COLO668 (cell line): ENCODE measurements around the gene DENND1A.

Source experiments
- DNase-seq: peaks from one replicate; lab custom pipeline; 2025; ENCODE audit not compliant: unreplicated experiment; lab: John Stamatoyannopoulos, UW

Gene DENND1A

GRCh38 chr9:123597048-123597447, 332.9 kb downstream of the DENND1A start:
- no peak for DNase-seq

- no peak for DNase-seq
Observed at GRCh38 chr9:123591283-123591682, 338.6 kb downstream of the DENND1A start.

DNA sequence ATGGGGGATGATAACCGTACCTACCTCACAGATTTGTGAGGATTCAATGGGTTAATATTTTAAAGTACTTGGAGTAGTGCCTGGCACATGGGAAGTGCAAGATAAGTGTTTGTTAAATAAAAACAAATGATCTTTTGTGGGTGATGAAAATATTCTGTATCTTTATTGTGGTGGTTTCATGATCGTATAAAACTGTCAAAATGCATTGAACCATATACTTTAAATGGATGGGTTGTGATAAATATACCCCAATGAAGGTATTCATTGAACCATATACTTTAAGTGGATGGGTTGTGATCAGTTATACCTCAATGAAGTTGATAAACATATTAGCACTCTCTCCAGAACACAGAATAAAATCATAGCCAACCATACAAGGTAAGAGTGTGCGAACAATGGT, 339.4 kb downstream of the DENND1A start:
- no peak for DNase-seq

- no peak for DNase-seq
Observed at GRCh38 chr9:123589361-123590239, 340.3 kb downstream of the DENND1A start.

GRCh38 chr9:123586275-123586674, 343.7 kb downstream of the DENND1A start:
- peak; percentile 51 for DNase-seq

GRCh38 chr9:123584202-123585176, 345.4 kb downstream of the DENND1A start:
- DNase-seq = no peak

- no peak for DNase-seq
Observed at GRCh38 chr9:123583646-123584045, 346.3 kb downstream of the DENND1A start.

GRCh38 chr9:123571240-123571639, 358.7 kb downstream of the DENND1A start:
- DNase-seq = no peak

DNA sequence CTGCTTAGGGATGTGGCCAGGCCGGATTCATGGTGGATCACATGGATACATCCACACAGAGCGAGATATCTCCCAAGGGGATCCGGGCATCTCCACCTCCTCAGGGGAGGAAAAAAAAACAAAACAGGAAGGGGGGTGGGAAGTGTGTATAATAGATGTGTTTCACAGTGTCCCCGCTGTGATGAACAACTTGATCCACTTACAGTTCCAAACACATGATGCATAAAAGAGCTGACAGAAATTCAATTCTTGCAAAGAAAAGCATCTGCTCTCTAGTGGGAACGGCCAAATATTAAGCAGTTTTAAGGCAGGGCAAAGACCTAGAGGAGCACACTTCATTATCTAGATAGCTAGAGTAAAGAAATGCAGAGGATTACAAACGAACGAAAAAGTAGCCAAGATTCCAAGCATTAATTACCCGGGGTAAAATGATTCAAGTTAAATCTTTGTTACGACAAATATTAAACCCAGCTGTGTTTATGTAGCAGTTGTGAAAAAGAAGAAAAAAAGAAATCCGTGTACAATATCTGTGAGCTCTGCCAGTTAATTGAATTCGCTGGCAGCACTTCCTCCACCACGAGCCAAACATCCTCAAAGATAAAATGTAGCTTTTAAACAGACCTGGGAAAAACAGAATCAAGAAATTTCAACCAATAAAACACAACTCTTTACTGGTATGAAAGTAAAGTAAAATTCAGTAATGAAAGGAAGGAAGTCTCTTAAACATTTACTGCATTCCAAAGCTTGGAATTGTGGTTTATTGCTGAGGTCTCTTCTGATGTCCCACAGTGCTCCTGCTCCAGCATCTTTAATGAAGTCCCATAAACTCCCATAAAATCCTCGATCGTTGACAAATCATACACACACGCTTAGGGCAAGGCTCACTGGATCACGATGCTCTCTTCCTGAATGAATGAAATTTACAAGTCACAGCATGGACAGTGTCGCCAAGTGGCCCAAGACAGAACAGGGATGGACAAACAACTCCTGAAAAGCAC, 360.9 kb downstream of the DENND1A start:
- no peak for DNase-seq

- DNase-seq = no peak
Observed at GRCh38 chr9:123567013-123567412, 362.9 kb downstream of the DENND1A start.

DNA sequence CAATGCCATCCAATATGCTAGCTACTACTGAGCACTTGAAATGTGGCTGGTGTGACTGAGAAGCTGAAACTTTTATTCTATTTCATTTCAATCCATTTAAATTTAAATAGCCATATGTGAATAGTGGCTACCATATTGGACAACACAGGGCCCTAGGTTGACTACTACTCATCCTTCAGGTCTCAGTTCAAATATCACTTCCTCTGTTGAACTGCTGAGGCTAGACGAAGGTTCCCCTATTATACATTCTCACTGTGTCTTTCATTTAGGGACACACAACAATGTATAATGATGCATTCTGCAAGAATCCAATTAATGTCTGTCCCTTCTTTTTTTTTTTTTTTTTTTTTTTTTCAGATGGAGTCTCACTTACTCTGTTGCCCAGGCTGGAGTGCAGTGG, 365.3 kb downstream of the DENND1A start:
- DNase-seq = no peak

DNA sequence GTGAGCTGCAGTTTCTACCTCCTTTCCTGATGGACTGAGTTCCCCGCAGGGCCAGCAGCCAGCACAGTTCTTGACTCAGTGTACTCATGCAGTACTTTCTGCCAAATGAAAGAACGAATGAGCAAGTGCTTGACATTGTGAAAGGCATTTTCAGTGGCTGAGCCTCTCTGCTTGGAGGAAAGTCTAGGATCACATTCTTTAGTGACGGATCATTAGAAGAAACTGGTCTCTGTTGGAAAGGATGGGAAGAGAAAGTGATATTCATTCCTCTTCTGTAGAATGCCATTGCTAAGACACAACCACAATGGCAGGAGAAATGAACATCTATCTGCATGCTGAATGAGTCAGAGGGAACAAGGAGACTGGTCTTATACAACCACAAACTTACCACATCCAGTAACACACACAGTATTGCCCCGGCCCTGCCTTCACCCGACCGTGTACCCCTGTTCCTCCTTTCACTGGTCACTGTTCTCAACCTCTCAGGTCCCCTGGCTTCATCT, 367.0 kb downstream of the DENND1A start:
- no peak for DNase-seq

DNA sequence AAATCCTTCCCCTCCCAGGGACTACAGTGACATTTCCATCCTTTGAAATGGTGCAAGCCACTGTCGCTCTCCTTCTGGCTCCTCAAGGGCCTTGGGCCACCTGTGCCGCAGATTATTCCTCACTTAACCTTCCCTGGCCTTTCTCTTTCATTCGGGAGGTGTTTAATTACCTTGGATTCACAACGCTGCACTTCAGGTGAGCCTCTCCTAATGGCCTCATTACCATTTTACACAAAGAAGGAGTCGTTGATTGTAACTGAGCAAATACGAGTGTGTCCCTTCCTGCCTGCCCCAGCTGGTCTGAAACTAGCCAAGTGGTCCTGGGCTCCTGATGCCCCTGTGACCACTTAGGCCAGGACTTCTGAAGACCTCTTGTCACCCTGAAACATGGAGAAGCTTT, 368.9 kb downstream of the DENND1A start:
- DNase-seq = peak; percentile 70

DNA sequence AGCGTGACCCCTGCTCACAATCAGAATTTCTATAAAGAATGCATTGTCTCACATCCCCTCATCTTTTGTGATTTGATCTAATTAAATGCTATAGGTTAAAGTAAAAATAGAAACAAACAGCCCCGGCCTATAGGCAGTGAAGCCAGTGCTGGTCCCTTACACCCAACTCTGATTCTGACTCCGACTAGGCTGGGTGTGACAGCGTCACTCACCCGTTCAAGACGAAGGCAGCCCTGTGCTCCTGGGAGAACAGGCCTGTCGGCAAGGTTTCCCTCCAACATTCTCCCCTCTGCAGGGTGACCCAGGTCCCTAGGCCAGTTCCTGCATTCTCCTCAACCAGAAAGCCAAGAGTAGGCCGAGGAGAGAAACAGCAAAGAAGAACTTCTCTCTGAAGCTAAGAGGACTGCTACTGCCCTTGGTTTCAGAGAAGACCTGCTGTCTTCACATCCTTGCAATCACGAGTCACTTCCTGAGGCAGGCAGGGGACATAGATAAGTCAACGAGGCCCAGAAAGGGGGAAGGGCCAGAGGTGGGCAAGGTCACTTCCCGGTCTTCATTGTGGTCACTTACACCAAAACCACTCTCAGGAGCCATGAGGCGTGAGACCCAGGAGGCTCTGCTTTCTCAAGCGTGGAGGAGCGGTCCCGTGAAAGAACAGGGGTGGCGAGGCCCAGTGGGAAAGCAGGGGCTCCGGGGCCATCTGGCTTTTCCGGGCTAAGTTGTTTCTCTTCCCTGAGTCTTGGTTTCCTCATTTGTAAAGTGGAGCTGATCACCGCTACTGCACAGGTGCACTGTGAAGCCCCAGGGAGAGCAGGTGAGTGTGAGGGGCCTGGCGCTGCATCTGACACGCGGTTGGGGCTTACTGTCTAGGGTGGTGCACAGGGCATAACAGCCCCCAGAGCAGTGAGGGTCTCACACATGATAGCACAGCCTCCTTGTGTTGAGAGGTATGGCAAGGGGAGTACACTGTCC, 373.2 kb downstream of the DENND1A start:
- no peak for DNase-seq

DNA sequence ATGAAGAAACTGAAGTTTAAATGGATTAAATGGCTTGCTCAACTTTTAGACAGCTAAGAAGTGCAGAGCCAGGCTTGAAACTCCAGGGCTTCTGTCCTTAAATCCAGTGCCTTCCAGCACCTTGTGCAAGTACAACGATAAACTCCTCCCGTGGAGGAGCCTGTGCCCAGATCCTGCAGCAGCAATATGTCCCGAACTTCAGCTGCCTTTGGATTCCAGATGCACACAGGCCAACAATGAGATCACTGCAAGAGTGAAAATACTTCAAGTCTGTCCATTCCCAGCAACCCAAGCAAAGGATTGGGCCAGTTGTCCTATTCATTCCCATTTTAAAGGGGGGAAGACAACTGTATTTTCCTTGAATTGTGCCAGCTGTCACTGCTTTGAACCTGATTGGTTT, 374.3 kb downstream of the DENND1A start:
- DNase-seq = no peak

GRCh38 chr9:123552530-123552929, 377.4 kb downstream of the DENND1A start:
- DNase-seq = no peak

- no peak for DNase-seq
Observed at GRCh38 chr9:123551734-123552133, 378.2 kb downstream of the DENND1A start.

DNA sequence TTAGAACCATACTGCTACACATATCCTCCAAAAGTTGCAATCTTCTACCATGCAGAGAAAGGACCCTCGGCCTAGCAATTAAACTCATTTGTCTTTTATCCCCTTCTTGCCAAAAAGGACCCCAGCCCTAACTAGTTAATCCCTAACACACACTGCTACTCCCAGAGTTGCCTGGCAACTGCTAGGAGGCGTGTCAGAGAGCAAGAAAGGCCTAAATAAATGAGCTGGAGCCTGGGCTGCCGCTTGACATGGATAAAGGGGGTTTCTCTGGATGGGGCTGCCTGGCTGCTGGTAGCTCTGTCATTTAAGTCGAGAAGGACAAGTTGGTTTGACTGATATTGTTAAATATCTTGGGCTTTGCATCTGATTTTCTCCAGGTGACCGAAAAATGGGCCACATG, 379.1 kb downstream of the DENND1A start:
- peak; percentile 7 for DNase-seq

GRCh38 chr9:123550012-123550411, 379.9 kb downstream of the DENND1A start:
- peak; percentile 30 for DNase-seq
